Left forelimb (tissue), 1 donor: ENCODE measurements around the gene OR4C45.
"Not testable (repeated sequence)": the region's sequence is repeated elsewhere in the genome, so short reads cannot be mapped to it uniquely, and the experiment has no call there.

Experiments used
- DNase-seq: peaks from one replicate; pipeline ENCODE4 v3.0.0-alpha.2; 2018; ENCODE audit warnings: low spot score

The OR4C45 gene

DNA sequence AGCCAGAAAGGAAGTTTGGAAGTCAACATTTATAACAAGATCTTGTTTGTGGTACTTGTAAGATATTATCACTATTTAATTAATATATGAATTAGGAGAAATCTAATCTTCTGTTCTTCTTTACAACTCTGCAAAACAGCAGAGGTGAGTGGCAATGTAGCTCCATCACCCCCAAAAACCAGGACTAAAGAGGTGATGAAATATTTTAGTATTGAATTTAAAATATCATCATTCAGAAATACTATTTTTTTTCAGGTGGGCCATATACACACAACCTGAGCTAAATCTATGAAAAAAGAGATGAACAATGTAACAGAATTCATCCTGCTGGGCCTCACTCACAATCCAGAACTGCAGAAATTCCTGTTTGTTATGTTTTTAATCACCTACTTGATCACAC lies at the start of gene OR4C45:
Gene OR4C45 (plus strand): TSS at position 301 of the 400 bp plus-strand sequence.
- DNase-seq, result no peak

DNA sequence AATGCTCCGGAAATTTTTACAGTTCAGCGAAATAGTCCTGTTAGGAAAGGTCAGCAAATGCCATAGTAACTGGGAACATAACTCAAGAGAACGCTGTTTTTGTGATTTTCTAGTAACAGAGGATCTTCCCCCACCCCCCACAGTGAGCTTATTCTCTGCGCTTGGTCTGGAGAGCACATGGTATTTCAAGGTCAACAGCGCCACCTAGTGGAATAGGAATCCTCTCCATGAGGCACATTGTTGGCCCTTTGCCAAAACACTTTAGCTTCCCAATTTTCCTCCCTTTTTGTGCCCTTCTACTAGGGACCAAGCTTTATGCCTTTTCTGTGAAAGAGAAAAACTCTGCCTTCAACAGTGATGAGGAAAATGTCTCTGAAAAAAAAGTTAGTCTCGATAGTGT lies 37.1 kb upstream of the OR4C45 start:
- DNase-seq, result no peak

DNA sequence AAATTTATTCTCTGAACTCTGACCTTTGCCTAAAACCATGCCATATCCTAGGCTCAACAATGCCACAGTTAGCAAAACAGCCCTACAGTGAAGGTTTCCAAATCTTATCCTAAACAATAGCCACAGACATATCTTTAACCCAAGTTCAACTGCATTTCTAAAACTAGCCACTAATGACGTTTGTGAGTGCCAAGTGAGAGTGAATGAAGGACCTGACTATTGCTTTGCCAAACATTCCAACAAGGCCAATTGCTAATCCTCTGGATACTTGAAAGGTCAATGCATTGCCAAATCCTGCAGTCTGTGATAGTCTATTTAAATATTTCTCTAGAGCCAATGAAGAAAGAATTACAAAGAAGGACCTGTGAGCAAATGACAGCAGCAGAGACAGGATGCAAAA lies 2.5 kb upstream of the OR4C45 start:
- no peak for DNase-seq

GRCh38 chr11:50036239-50036638 lies 3.6 kb downstream of the OR4C45 start:
- not testable (repeated sequence) for DNase-seq

GRCh38 chr11:50037251-50037650 lies 4.6 kb downstream of the OR4C45 start:
- no peak for DNase-seq

DNA sequence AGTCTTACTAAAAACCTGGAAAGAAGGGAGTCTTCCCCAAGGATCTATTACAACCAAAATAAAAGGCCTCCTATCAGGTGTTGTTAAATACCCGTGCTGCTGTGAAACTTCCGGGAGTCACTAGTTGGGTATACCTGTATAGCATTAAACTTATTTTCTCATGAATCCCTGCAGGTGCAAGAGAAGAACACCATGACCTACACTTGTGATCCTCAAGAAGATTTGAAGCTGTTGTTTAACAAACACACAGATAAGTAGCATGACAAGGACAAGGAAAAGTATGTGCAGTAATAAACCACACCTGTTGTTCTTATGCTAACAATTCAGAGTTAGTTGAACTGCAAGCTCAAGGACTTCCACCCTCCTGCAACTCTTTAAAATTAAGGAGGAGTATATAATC lies 12.0 kb downstream of the OR4C45 start:
- DNase-seq, result no peak

DNA sequence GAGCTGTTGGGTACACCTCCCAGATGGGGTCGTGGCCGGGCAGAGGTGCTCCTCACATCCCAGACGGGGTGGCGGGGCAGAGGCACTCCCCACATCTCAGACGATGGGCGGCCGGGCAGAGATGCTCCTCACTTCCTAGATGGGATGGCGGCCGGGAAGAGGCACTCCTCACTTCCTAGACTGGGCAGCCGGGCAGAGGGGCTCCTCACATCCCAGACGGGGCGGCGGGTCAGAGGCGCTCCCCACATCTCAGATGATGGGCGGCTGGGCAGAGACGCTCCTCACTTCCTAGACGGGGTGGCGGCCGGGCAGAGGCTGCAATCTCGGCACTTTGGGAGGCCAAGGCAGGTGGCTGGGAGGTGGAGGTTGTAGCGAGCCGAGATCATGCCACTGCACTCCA lies 30.4 kb downstream of the OR4C45 start:
- DNase-seq, result not testable (repeated sequence)

DNA sequence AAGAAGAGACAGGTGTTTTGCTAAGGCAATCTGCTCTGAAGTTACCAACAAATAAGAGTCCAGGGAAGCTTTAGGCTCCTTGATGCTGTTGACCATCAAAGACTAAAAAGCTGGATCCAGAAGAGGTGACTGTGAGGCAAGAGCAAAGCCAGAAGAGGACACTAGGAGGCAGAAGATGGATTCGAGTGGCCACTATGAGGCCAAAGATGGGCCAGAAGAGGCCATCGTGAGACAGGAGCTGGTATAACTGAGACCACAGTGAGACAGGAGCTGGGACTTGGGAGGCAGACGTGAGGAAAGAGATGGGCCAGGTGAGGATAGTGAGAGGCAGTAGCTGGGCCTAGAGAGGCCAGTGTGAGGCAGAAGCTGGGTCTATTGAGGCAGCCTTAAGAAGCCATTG lies 37.7 kb downstream of the OR4C45 start:
- no peak for DNase-seq

GRCh38 chr11:50071584-50072225 lies 39.0 kb downstream of the OR4C45 start:
- DNase-seq, result no peak

GRCh38 chr11:50072226-50073112 lies 39.8 kb downstream of the OR4C45 start:
- DNase-seq, result no peak

- no peak for DNase-seq
Measured at GRCh38 chr11:50073113-50074105, 40.7 kb downstream of the OR4C45 start.

GRCh38 chr11:50074161-50074560 lies 41.5 kb downstream of the OR4C45 start:
- DNase-seq, result no peak

- DNase-seq, result no peak
Measured at GRCh38 chr11:50075856-50076255, 43.2 kb downstream of the OR4C45 start.

GRCh38 chr11:50077526-50077925 lies 44.9 kb downstream of the OR4C45 start:
- no peak for DNase-seq

GRCh38 chr11:50078001-50078400 lies 45.3 kb downstream of the OR4C45 start:
- no peak for DNase-seq

DNA sequence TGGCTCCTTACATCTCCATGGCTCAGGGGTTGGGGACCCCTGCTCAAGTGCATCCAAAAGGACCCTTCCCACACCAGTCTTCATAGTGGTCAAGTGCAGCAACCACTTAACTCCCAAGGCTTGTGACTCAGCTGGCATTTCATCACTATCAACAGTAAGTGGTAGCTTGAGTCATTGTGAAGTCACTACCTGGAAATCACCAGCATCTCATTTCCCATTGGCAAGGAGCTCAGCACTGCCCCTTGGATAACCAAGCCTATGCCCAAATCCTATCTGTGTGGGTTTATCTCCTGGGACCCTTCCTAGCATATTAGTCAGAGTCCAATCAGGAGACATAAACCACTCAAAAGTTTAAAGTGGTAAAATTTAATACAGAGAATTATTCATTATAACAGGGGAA lies 46.3 kb downstream of the OR4C45 start:
- DNase-seq, result not testable (repeated sequence)

GRCh38 chr11:50080256-50080655 lies 47.6 kb downstream of the OR4C45 start:
- DNase-seq, result no peak
